Activated T-helper 2 cell treated with anti-CD3 and anti-CD28 coated beads, Interferon-gamma antibody, Interleukin-2, Interleukin-4, amounts not matched to agents 10 μg/mL and 5 μg/mL and 100 μg/mL, durations not matched to agents 14 hours and 24 hours and 36 hours (primary cell): Measurements from ENCODE around the gene GCNT2. TPM values are rescaled to one million over a fixed set of nuclear protein-coding genes. Genes with fewer than 3 reads are reported as not detected.
"Not testable (repeated sequence)": the region's sequence is repeated elsewhere in the genome, so short reads cannot be mapped to it uniquely, and the experiment has no call there.

Source experiments
- DNase-seq: peaks from one replicate; pipeline ENCODE4 v3.0.0; 2021; ENCODE audit warnings: low spot score
- H3K27ac Mint-ChIP-seq: one replicate; pipeline ENCODE4 v1.8.0; 2021; ENCODE audit warnings: mixed read lengths
- H3K27me3 Mint-ChIP-seq: one replicate; pipeline ENCODE4 v1.8.0; 2021; ENCODE audit warnings: low read depth, mixed read lengths
- H3K36me3 Mint-ChIP-seq: one replicate; pipeline ENCODE4 v1.8.0; 2021; ENCODE audit warnings: low read depth, mixed read lengths
- H3K4me1 Mint-ChIP-seq: one replicate; pipeline ENCODE4 v1.8.0; 2021; ENCODE audit warnings: low read depth, mixed read lengths
- H3K4me3 Mint-ChIP-seq: one replicate; pipeline ENCODE4 v1.8.0; 2021; ENCODE audit warnings: low read depth, mild to moderate bottlenecking, moderate library complexity, mixed read lengths
- H3K9me3 Mint-ChIP-seq: one replicate; pipeline ENCODE4 v1.8.0; 2021; ENCODE audit warnings: mixed read lengths
- intact Hi-C: fragments of 100-400 bp; cut with micrococcal nuclease; formaldehyde crosslinking; loops from one replicate; pipeline ENCODE4 v1.15.1; 2023
- total RNA-seq: library from RNA; stranded (reverse); gene quantifications from 2 replicates; pipeline ENCODE4 v1.2.3, GENCODE V29; 2022

GCNT2 gene
- total RNA-seq, 1 donor from 2014 or later: 2.8 TPM

- DNase-seq: no peak
- Mint-ChIP-seq H3K4me3 (no peak overlapping the region), H3K4me1 (peaks cover 13% of the 10 kb centered on the region), H3K27me3 (no peaks in the 10 kb centered on the region), H3K9me3 (no peaks in the 10 kb centered on the region), H3K36me3 (no peaks in the 10 kb centered on the region), H3K27ac (no peak overlapping the region)
- intact Hi-C loops: no loop called here
Measured at GRCh38 chr6:10580570-10580969, 59.4 kb downstream of the GCNT2 start.

GRCh38 chr6:10581402-10581801 is 60.3 kb downstream of the GCNT2 start:
- H3K27ac Mint-ChIP-seq, DNase-seq, H3K27me3 Mint-ChIP-seq, intact Hi-C loops, H3K9me3 Mint-ChIP-seq, H3K4me3 Mint-ChIP-seq, H3K36me3 Mint-ChIP-seq: not testable (repeated sequence)
- H3K4me1 Mint-ChIP-seq: peaks cover 13% of the 10 kb centered on the region

- intact Hi-C loops: no loop called here
- H3K27me3 Mint-ChIP-seq: no peaks in the 10 kb centered on the region
- H3K4me1 Mint-ChIP-seq: peaks cover 13% of the 10 kb centered on the region
- H3K4me3 Mint-ChIP-seq: no peak overlapping the region
- no peak overlapping the region for H3K27ac Mint-ChIP-seq
- H3K9me3 Mint-ChIP-seq: no peaks in the 10 kb centered on the region
- no peak for DNase-seq
- no peaks in the 10 kb centered on the region for H3K36me3 Mint-ChIP-seq
Measured at GRCh38 chr6:10582774-10583508, 61.8 kb downstream of the GCNT2 start.

- H3K4me1 Mint-ChIP-seq: peaks cover 13% of the 10 kb centered on the region
- DNase-seq: no peak
- no peaks in the 10 kb centered on the region for H3K36me3 Mint-ChIP-seq
- intact Hi-C loops: no loop called here
- no peak overlapping the region for H3K4me3 Mint-ChIP-seq
- no peaks in the 10 kb centered on the region for H3K9me3 Mint-ChIP-seq
- no peak overlapping the region for H3K27ac Mint-ChIP-seq
- H3K27me3 Mint-ChIP-seq: no peaks in the 10 kb centered on the region
Measured at GRCh38 chr6:10583509-10583901, 62.4 kb downstream of the GCNT2 start.

- H3K27ac Mint-ChIP-seq: no peak overlapping the region
- H3K27me3 Mint-ChIP-seq: no peaks in the 10 kb centered on the region
- no peaks in the 10 kb centered on the region for H3K9me3 Mint-ChIP-seq
- peaks cover 13% of the 10 kb centered on the region for H3K4me1 Mint-ChIP-seq
- no peak for DNase-seq
- no peak overlapping the region for H3K4me3 Mint-ChIP-seq
- intact Hi-C loops: no loop called here
- no peaks in the 10 kb centered on the region for H3K36me3 Mint-ChIP-seq
Measured at GRCh38 chr6:10584607-10585006, 63.5 kb downstream of the GCNT2 start.

GRCh38 chr6:10585209-10585845 is 64.2 kb downstream of the GCNT2 start:
- DNase-seq: no peak
- no peak overlapping the region for H3K4me3 Mint-ChIP-seq
- no peaks in the 10 kb centered on the region for H3K36me3 Mint-ChIP-seq
- intact Hi-C loops: no loop called here
- H3K27me3 Mint-ChIP-seq: no peaks in the 10 kb centered on the region
- no peaks in the 10 kb centered on the region for H3K9me3 Mint-ChIP-seq
- H3K27ac Mint-ChIP-seq: no peak overlapping the region
- H3K4me1 Mint-ChIP-seq: peaks cover 13% of the 10 kb centered on the region

GRCh38 chr6:10586302-10586701 is 65.2 kb downstream of the GCNT2 start:
- H3K9me3 Mint-ChIP-seq: no peaks in the 10 kb centered on the region
- no peak overlapping the region for H3K27ac Mint-ChIP-seq
- no peaks in the 10 kb centered on the region for H3K27me3 Mint-ChIP-seq
- H3K4me3 Mint-ChIP-seq: no peak overlapping the region
- DNase-seq: no peak
- H3K36me3 Mint-ChIP-seq: no peaks in the 10 kb centered on the region
- intact Hi-C loops: no loop called here
- peaks cover 13% of the 10 kb centered on the region for H3K4me1 Mint-ChIP-seq

- no peaks in the 10 kb centered on the region for H3K36me3 Mint-ChIP-seq
- no peak overlapping the region for H3K4me3 Mint-ChIP-seq
- no peak for DNase-seq
- H3K4me1 Mint-ChIP-seq: peaks cover 12% of the 10 kb centered on the region
- intact Hi-C loops: no loop called here
- H3K27ac Mint-ChIP-seq: no peak overlapping the region
- no peaks in the 10 kb centered on the region for H3K27me3 Mint-ChIP-seq
- no peaks in the 10 kb centered on the region for H3K9me3 Mint-ChIP-seq
Measured at GRCh38 chr6:10587656-10588406, 66.7 kb downstream of the GCNT2 start.

- no peak for DNase-seq
- no peak overlapping the region for H3K27ac Mint-ChIP-seq
- H3K4me3 Mint-ChIP-seq: no peak overlapping the region
- no peaks in the 10 kb centered on the region for H3K36me3 Mint-ChIP-seq
- H3K4me1 Mint-ChIP-seq: peaks cover 3% of the 10 kb centered on the region
- no peaks in the 10 kb centered on the region for H3K27me3 Mint-ChIP-seq
- intact Hi-C loops: no loop called here
- H3K9me3 Mint-ChIP-seq: no peaks in the 10 kb centered on the region
Measured at GRCh38 chr6:10588562-10589428, 67.6 kb downstream of the GCNT2 start.

- no peak for DNase-seq
- H3K27me3 Mint-ChIP-seq: no peaks in the 10 kb centered on the region
- H3K4me1 Mint-ChIP-seq: no peaks in the 10 kb centered on the region
- no peak overlapping the region for H3K4me3 Mint-ChIP-seq
- no peak overlapping the region for H3K27ac Mint-ChIP-seq
- intact Hi-C loops: no loop called here
- H3K9me3 Mint-ChIP-seq: no peaks in the 10 kb centered on the region
- no peaks in the 10 kb centered on the region for H3K36me3 Mint-ChIP-seq
Measured at GRCh38 chr6:10589429-10589727, 68.2 kb downstream of the GCNT2 start.

GRCh38 chr6:10589983-10590382 is 68.8 kb downstream of the GCNT2 start:
- Mint-ChIP-seq H3K9me3 (no peaks in the 10 kb centered on the region), H3K36me3 (no peaks in the 10 kb centered on the region), H3K27ac (no peak overlapping the region), H3K4me1 (no peaks in the 10 kb centered on the region), H3K4me3 (no peak overlapping the region), H3K27me3 (no peaks in the 10 kb centered on the region)
- intact Hi-C loops: no loop called here
- DNase-seq: no peak

- no peaks in the 10 kb centered on the region for H3K27me3 Mint-ChIP-seq
- no peak for DNase-seq
- H3K27ac Mint-ChIP-seq: no peak overlapping the region
- no peak overlapping the region for H3K4me3 Mint-ChIP-seq
- H3K36me3 Mint-ChIP-seq: no peaks in the 10 kb centered on the region
- intact Hi-C loops: no loop called here
- H3K9me3 Mint-ChIP-seq: no peaks in the 10 kb centered on the region
- peaks cover 2% of the 10 kb centered on the region for H3K4me1 Mint-ChIP-seq
Measured at GRCh38 chr6:10591422-10592160, 70.4 kb downstream of the GCNT2 start.
